Kidney (tissue), 14 donors: ENCODE measurements around the gene FHOD3. TPM values are rescaled to one million over a fixed set of nuclear protein-coding genes. Genes with fewer than 3 reads are reported as not detected.

Experiments
- DNase-seq, 5 donors: peaks; one replicate each; pipeline ENCODE4 v3.0.0-alpha.2; 2013 to 2020
- FAIRE-seq: peaks from 2 replicates; lab custom pipeline; 2012; peaks lifted over from hg19 to GRCh38; lab: Jason Lieb, UNC
- H3K27ac ChIP-seq, 2 donors: one replicate each; pipeline ENCODE4 v1.7.0; 2013; ENCODE audit warnings: low read depth in 2 of 2, low read length in 2 of 2, inconsistent platforms in 1 of 2
- H3K27me3 ChIP-seq: one replicate; pipeline ENCODE4 v1.7.1; 2013; ENCODE audit warnings: low read length, inconsistent platforms; ENCODE audit not compliant: control insufficient read depth, insufficient read depth
- H3K36me3 ChIP-seq, 3 donors: one replicate each; pipeline versions ENCODE4 v1.7.0 to v1.7.1; 2013; ENCODE audit warnings: low read length in 3 of 3, control low read depth in 1 of 3, inconsistent platforms in 1 of 3; ENCODE audit not compliant: insufficient read depth in 3 of 3, control insufficient read depth in 2 of 3
- H3K4me1 ChIP-seq, 3 donors: one replicate each; pipeline versions ENCODE4 v1.7.0 to v1.7.1; 2013; ENCODE audit warnings: low read length in 3 of 3, inconsistent platforms in 1 of 3, low read depth in 1 of 3; ENCODE audit not compliant: control insufficient read depth in 2 of 3, insufficient read depth in 2 of 3
- H3K4me3 ChIP-seq, 3 donors: one replicate each; pipeline versions ENCODE4 v1.7.0 to v1.8.1; 2013; ENCODE audit warnings: low read length in 3 of 3, control low read depth in 1 of 3, inconsistent platforms in 1 of 3
- H3K9ac ChIP-seq, 3 donors: one replicate each; pipeline versions ENCODE4 v1.7.0 to v1.7.1; 2013; ENCODE audit warnings: low read length in 3 of 3, control low read depth in 1 of 3, inconsistent platforms in 1 of 3
- H3K9me3 ChIP-seq, 3 donors: one replicate each; pipeline versions ENCODE4 v1.7.0 to v1.7.1; 2013; ENCODE audit warnings: low read length in 3 of 3, control low read depth in 1 of 3, inconsistent platforms in 1 of 3; ENCODE audit not compliant: control insufficient read depth in 2 of 3, insufficient read depth in 1 of 3
- intact Hi-C: fragments of 100-400 bp; cut with DNase I; formaldehyde crosslinking; loops from one replicate; pipeline ENCODE4 v1.11.1; 2022
- polyA plus RNA-seq: library from polyadenylated mRNA; stranded (reverse); fragments of 350-450 nt; fragmentation: Illumina TruSeq; extraction: RNeasy Lipid Tissue Mini Kit (QIAGEN cat#74804); gene quantifications from one replicate; pipeline ENCODE4 v1.2.3, GENCODE V29; 2014; ENCODE audit warnings: low read depth, low replicate concordance; ENCODE audit not compliant: insufficient read depth
- total RNA-seq: library from RNA; stranded (reverse); fragmentation: NEBNext Ultra II Directional; extraction: Animal tissue kit (Norgen Biotek cat#: 25700); gene quantifications from one replicate; pipeline ENCODE4 v1.2.1, GENCODE V29; 2021
- TF ChIP-seq, protein P1 (sequence below): IDR thresholded peaks from 3 replicates; pipeline ENCODE4 v1.5.1; 2012; ENCODE audit warnings: mild to moderate bottlenecking, moderate library complexity, borderline replicate concordance; ENCODE audit not compliant: insufficient read depth; ENCODE audit errors: extremely low read depth
- donor health status: control.
- donor health status: control.
- donor health status: control.
- donor health status: control.
- donor health status: control.
- donor health status: DM: yes; HTN: yes; CAD: no.
- donor health status: Normal renal cell carcinoma (clear cell type).

FHOD3 gene
- total and polyA plus RNA-seq, 2 donors from 2014 or later = 21.5 to 28.0 TPM

DNA sequence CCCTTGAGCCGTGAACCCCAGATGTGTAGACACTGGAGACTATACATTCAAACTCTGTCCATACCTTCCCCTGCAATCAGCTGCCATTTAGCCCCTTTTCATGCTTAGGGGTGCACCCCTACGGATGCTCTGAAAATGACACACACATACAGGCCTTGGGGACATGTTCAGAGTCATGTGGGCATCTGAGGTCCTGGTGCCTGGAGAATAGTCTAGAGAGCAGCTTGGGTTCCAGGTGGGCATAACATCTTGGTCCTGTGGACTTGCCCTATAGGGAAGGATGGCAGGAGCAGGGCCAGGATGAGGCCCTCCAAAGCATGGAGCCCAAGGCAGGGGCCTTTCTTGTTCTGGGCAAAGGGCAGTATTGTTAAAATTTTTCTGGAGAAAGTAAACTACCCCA, 9.9 kb upstream of the FHOD3 start:
- DNase-seq = no peak
- H3K36me3 ChIP-seq = no peaks in the 10 kb centered on the region
- no peak overlapping the region for H3K4me3 ChIP-seq
- TF ChIP-seq, protein P1, sequence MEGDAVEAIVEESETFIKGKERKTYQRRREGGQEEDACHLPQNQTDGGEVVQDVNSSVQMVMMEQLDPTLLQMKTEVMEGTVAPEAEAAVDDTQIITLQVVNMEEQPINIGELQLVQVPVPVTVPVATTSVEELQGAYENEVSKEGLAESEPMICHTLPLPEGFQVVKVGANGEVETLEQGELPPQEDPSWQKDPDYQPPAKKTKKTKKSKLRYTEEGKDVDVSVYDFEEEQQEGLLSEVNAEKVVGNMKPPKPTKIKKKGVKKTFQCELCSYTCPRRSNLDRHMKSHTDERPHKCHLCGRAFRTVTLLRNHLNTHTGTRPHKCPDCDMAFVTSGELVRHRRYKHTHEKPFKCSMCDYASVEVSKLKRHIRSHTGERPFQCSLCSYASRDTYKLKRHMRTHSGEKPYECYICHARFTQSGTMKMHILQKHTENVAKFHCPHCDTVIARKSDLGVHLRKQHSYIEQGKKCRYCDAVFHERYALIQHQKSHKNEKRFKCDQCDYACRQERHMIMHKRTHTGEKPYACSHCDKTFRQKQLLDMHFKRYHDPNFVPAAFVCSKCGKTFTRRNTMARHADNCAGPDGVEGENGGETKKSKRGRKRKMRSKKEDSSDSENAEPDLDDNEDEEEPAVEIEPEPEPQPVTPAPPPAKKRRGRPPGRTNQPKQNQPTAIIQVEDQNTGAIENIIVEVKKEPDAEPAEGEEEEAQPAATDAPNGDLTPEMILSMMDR = no peak
- no peak overlapping the region for H3K27ac ChIP-seq
- no peak overlapping the region for H3K9ac ChIP-seq
- FAIRE-seq = no peak
- no peaks in the 10 kb centered on the region for H3K9me3 ChIP-seq
- H3K4me1 ChIP-seq = peaks cover 0 to 3% (median 0%) of the 10 kb centered on the region in 3 donors
- no peaks in the 10 kb centered on the region for H3K27me3 ChIP-seq
- intact Hi-C loops = loop anchor here (10.0 kb wide), 2 partner anchors 193 to 273 kb away; no protein-coding TSS in a partner anchor

DNA sequence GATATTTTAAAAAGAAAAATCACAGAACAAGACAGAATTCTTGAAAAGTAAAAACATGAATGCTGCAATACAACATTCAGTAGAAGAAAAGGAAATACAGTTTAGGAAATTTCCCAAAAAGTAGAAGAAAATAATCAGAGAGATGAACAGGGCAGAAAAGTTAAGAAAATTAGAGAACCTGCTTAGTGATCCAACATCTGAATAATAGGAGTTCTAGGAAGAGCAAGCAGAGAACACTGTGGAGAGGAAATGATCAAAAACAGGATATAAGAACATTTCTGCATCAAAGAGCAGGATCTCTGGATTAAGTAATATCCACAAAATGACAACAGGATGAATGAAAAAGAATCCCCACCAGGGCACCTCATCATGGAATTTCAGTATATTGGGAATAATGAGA, 8.8 kb upstream of the FHOD3 start:
- Histone ChIP-seq H3K36me3 (no peaks in the 10 kb centered on the region), H3K9ac (no peak overlapping the region), H3K27ac (no peak overlapping the region), H3K4me1 (peaks cover 0 to 3% (median 0%) of the 10 kb centered on the region in 3 donors), H3K9me3 (no peaks in the 10 kb centered on the region), H3K27me3 (no peaks in the 10 kb centered on the region), H3K4me3 (no peak overlapping the region)
- TF ChIP-seq, protein P1 = no peak
- DNase-seq (no peak), FAIRE-seq (no peak)
- intact Hi-C loops = loop anchor here (10.0 kb wide), 2 partner anchors 194 to 274 kb away; no protein-coding TSS in a partner anchor

DNA sequence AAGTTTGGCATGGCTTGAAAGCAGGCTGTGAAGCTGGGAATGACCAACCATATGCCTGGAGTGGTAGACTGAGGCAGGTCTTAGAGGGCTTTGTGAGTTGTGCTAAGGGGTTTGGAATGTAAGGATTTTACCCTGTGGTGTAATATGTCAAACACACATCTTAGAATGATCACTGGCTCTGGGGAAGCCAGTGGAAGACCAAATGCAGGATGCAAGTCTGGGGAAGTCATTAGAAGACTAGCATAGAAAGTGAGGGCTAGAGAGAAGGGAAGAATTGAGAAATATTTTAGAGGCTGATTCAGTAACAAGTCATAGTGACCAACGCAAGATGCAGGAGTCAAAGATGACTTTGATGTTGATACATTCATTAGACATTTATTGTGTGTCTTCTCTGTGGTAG, 3.5 kb upstream of the FHOD3 start:
- intact Hi-C loops = no loop called here

More for the DNA sequence above, 3.5 kb upstream of the FHOD3 start:
- Histone ChIP-seq H3K4me3 (no peak overlapping the region), H3K27ac (no peak overlapping the region), H3K36me3 (no peaks in the 10 kb centered on the region), H3K9me3 (no peaks in the 10 kb centered on the region), H3K27me3 (no peaks in the 10 kb centered on the region), H3K4me1 (no peaks in the 10 kb centered on the region), H3K9ac (no peak overlapping the region)
- TF ChIP-seq, protein P1 = no peak
- FAIRE-seq = no peak
- no peak for DNase-seq
